ENCODE measurements around the gene TGFBR2.

DNA sequence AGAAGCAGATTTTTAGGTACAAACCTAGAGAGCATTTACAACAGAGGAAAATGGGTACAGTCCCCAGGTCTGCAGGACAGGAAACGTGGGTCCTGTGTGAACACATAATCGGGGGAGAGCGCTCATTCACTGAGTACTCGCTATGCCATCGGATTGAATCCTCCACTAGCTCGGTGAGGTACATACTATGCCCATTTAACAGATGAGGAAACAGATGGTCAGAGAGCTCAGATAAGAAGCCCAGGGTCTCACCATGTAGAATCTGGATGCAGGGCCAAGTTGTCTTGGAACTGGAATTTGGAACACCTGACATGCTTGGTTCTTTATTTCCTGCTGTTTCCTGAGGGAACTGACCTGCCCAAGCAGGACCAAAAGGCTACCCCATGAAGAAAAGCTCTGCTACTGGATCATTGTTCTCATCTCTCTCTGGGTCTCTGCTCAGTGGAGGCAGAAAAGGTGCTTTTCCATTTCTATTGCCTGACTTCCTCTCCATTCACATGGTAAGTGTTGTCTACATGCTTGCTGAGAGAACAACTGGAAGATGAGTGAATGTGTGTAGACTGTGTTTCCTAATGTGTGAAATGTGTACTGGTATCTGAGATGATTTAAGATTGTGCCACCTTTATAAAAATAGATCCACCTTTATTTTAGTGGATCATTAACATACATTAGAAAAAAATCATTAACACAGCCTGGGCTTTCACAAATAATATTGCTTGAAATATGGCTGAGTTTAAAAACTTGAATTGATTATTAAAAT, 89.1 kb downstream of the TGFBR2 start:
- TF ChIP-seq, protein P1, sequence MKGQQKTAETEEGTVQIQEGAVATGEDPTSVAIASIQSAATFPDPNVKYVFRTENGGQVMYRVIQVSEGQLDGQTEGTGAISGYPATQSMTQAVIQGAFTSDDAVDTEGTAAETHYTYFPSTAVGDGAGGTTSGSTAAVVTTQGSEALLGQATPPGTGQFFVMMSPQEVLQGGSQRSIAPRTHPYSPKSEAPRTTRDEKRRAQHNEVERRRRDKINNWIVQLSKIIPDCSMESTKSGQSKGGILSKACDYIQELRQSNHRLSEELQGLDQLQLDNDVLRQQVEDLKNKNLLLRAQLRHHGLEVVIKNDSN (IDR thresholded peaks at IDR 0.05), result no peak
- no peak for TF ChIP-seq EP300 (IDR thresholded peaks at IDR 0.05; ENCODE audit: borderline replicate concordance)
- TF ChIP-seq, protein P2, sequence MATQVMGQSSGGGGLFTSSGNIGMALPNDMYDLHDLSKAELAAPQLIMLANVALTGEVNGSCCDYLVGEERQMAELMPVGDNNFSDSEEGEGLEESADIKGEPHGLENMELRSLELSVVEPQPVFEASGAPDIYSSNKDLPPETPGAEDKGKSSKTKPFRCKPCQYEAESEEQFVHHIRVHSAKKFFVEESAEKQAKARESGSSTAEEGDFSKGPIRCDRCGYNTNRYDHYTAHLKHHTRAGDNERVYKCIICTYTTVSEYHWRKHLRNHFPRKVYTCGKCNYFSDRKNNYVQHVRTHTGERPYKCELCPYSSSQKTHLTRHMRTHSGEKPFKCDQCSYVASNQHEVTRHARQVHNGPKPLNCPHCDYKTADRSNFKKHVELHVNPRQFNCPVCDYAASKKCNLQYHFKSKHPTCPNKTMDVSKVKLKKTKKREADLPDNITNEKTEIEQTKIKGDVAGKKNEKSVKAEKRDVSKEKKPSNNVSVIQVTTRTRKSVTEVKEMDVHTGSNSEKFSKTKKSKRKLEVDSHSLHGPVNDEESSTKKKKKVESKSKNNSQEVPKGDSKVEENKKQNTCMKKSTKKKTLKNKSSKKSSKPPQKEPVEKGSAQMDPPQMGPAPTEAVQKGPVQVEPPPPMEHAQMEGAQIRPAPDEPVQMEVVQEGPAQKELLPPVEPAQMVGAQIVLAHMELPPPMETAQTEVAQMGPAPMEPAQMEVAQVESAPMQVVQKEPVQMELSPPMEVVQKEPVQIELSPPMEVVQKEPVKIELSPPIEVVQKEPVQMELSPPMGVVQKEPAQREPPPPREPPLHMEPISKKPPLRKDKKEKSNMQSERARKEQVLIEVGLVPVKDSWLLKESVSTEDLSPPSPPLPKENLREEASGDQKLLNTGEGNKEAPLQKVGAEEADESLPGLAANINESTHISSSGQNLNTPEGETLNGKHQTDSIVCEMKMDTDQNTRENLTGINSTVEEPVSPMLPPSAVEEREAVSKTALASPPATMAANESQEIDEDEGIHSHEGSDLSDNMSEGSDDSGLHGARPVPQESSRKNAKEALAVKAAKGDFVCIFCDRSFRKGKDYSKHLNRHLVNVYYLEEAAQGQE (IDR thresholded peaks at IDR 0.05; ENCODE audit: low read depth), result no peak
